A673 (cell line): ENCODE results near the gene ADNP.

ENCODE experiments used
- CTCF ChIP-seq: fragments of 300-800, 200-600 bp; sonication (generic); conservative IDR thresholded peaks from 2 replicates; pipeline ENCODE4 v1.5.1; 2017; ENCODE audit warnings: low read depth, mild to moderate bottlenecking, antibody characterized with exemption, low read length, moderate library complexity, mixed read lengths
- EZH2 ChIP-seq: fragments of 200-600 bp; sonication (generic); IDR thresholded peaks from 2 replicates; pipeline ENCODE4 v1.6.1; 2017; ENCODE audit warnings: borderline replicate concordance, low read depth, mild to moderate bottlenecking, mixed read lengths, antibody characterized with exemption, low read length; ENCODE audit not compliant: poor library complexity, severe bottlenecking

DNA sequence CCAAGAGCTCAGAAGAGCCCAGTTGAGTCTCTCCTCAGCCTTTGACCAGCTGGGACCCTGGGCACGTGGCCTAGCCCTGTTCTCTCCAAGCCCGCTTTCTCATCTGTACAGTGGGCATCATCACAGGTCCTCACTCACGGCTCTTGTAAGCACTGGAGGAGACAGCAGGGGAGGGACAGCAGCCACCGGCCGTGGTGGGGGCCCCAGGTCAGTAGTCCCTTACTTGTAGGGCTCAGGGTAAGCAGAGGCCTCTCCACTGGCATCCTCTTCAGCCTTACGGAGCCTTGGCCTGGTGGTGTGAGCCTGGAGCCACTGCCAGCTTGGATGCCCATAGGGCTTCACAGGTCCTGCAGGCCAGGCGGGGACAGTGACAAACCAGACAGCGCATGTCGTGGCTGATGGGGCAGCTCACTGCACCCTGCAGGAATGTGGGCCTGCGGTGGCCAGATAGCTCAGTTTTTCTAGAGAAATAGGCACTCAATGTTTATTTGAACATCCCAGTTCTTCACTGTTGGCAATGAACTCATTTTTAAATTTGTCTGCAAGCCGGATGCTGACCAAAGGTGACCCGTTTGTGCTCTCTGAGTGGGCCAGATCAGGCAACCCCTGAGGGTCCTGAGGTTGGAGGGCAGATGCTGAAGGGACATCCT, 65.1 kb downstream of the ADNP start:
- TF ChIP-seq CTCF: no peak
- TF ChIP-seq EZH2: no peak
